Ecto neural progenitor cell (in vitro differentiated cells): ENCODE measurements around the gene RBMS1.

Experiments
- DNase-seq: peaks from one replicate; pipeline ENCODE4 v3.0.0-alpha.2; 2018; ENCODE audit warnings: low spot score

The RBMS1 gene

DNA sequence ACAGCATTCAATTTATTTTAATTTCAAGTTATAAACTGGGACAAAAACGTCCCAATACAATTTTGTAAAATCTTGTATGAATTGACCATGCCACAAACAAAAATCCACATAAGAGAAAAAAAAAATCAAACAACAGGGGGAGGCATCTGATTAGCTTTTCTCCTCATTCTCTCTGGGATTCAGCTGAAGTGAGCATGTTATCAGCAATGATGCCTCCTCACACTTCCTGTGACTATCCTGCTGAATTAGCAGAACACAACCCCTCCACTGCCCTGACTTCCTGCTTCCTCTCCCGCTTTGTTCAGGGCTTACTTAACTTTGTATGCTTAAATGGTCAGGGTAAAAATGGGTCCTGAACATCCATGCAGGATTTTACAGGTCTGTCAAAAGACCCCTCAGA, 161.3 kb downstream of the RBMS1 start:
- no peak for DNase-seq

DNA sequence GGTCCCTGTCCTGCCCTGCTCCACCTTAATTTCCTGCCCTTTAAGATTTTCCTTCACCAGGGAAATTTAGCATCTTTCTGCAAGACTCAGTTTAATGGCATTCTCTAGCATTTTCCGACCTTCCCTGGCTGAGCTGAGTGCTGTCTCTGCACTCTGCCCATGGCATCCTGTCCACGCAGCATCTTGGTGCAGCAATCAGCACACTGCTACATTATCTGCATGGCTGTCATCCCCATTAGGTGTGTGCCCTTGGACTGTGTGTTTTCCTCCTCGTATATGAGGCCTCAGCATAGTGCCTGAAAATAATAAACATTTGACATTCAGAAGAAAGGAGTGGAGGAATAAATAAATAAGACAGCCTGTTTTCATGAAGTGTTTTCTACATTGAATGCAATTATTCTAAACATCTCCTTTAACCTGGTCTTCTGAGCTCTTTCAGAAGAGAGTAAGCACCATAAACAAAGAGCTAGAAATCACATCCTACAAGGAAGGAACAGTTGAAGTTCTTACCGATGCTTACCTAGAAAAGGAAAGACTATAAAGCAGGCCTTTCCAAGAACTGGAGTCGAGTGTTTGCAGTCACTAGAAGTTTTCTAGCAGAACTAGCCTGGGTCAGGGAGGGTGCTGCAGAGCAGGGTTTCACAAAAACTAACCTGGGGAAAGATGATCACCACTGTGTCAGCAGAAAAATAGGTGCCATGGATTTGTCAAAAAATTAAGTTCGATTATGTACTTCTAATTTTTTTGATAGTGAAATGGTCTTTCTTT, 162.2 kb downstream of the RBMS1 start:
- DNase-seq: no peak

- no peak for DNase-seq
Observed at GRCh38 chr2:160328811-160329527, 164.6 kb downstream of the RBMS1 start.

DNA sequence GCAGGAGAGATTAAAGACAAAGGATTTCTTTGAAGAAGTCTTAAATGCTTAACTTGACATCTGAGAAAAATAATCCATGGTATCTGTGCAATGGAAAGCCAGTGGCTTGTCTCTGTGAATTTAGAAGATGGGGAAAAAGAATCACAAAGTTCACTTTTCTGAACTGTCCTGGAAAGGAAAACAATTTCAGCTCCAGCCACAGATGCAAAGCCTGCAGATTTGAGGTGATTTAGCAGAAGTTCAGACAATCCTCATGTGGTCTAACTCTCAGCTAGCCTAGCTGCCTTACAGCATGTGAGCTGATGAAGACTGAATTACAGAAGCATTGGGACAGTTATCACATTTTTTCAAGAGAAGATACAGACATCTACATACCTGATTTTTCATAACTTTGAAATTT, 166.8 kb downstream of the RBMS1 start:
- no peak for DNase-seq

DNA sequence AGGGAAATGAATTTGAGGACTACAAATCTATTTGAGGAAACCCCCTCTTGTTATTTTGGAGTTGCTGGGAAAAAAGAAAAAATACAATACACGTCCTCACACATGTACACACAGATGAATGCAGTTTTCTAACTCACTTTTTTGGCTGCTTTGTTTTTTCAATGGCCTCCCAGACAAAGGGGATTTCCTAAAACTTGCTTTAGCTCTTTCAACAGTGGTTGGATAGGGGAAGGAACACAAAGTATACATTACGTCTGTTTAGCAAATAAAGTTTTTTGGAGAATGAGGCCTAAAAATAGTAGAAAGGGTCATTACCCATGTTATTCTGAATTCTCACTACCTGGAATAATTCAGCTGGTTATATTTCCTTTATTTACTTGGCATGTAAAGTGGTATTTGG, 168.2 kb downstream of the RBMS1 start:
- no peak for DNase-seq

GRCh38 chr2:160324917-160325316, 168.7 kb downstream of the RBMS1 start:
- DNase-seq: no peak

- DNase-seq: no peak
Observed at GRCh38 chr2:160324161-160324800, 169.3 kb downstream of the RBMS1 start.

GRCh38 chr2:160322320-160322719, 171.3 kb downstream of the RBMS1 start:
- no peak for DNase-seq

- DNase-seq: no peak
Observed at GRCh38 chr2:160321006-160321405, 172.6 kb downstream of the RBMS1 start.

DNA sequence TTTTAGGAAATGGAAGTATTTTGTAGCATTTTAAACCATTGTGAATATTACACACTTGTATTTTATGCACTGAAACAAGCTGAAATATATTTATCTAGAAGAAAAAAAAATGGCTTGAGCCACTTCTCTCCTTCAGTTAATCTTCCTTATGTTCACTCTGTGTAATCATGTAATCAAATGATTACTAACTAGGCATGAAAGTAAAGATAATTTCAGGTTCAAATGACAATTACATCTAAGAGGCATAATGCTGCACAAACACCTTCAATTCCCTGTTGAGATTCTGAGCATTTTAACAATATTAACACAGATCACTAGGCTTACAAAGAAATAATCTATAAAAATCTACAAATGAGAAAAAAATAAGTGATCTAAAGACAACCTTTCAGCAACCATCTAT, 173.9 kb downstream of the RBMS1 start:
- DNase-seq: no peak

DNA sequence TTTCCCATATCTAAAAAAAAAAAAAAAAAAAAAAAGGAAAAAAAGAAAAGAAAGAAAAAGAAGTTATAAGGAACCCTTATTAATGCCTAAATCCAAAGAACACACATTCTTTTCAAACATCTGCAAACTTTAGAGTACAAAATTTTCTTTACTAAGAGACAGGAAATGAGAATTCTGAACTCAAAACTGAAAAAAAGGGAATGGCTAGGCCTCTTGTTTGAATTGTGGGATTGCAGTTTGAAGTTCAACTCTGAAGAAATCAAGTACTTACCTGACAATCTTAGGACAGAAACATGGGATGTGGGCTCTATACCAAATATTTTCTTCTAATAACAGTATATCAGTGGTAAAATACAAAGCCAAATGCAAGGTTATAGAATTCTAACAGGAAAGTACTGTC, 175.4 kb downstream of the RBMS1 start:
- DNase-seq: no peak

GRCh38 chr2:160317181-160318099, 176.2 kb downstream of the RBMS1 start:
- no peak for DNase-seq

- DNase-seq: no peak
Observed at GRCh38 chr2:160315337-160315736, 178.3 kb downstream of the RBMS1 start.

- DNase-seq: no peak
Observed at GRCh38 chr2:160310118-160310828, 183.3 kb downstream of the RBMS1 start.

DNA sequence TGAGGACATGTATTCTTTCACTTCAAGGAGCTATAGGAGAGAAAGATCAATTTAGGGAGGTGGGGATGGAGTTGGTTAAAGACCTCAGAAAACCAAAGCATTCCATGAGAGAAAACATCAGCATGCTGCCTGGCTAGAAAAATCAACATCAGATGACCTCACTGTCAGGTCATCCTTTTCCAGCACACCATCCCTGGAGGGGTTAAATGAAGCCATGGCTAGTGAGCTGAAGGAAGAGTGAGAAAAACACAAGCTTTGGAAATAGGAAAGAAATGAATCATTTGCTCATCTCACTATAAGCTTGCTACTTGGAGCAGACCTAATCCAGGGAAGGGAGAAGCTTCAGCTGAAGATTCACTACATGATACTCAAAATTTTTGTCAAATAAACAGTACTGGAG, 184.0 kb downstream of the RBMS1 start:
- DNase-seq: no peak

DNA sequence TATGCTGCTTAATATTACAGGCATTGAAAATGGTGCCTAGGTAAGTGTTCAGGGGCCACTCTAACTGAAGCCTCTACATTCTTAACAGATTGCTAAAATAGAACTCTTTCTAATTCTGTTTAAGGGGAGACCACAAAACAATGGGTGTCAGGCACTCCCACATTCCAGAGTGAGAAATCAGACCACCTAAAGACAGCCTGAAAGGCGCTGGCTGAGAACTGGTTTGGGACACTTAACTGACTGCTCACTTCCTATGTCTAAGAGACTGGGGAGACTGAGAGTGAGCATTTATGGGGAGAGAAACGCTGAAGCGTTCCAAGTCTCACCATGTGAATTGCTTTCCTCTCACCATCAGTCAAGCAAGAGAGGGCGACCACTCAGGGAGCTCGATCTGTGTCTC, 184.7 kb downstream of the RBMS1 start:
- no peak for DNase-seq

GRCh38 chr2:160308476-160308875, 185.1 kb downstream of the RBMS1 start:
- no peak for DNase-seq

- DNase-seq: no peak
Observed at GRCh38 chr2:160306985-160307384, 186.6 kb downstream of the RBMS1 start.

- DNase-seq: no peak
Observed at GRCh38 chr2:160305081-160305750, 188.4 kb downstream of the RBMS1 start.

- DNase-seq: no peak
Observed at GRCh38 chr2:160303527-160303926, 190.1 kb downstream of the RBMS1 start.

DNA sequence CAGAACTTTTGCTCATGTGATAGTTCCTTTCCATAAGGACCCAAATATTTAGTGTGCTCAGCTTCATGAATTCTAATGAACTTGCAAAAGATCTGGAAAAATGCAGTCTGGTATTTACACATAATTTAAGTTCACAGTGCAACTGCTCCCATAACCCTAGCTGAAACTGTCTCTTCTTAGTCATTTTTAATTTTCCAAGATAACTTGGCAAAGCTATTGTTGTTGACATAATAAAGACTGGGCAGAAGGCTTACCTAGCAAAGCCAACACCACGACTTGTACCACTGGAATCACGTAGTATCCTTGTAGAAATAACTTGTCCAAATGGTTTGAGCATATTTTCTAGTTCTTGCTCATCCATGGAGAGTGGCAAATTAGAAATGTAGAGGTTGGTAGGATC, 190.5 kb downstream of the RBMS1 start:
- no peak for DNase-seq
